ENCODE data around the gene LMAN1L.

- no peak for TF ChIP-seq CTCF (IDR thresholded peaks at IDR 0.05; ENCODE audit: insufficient read depth, low read length, poor library complexity, severe bottlenecking)
- no peak for TF ChIP-seq EZH2phosphoT487 (conservative IDR thresholded peaks at IDR 0.05; ENCODE audit: low read length)
These were observed 20.9 kb downstream of the LMAN1L start for GRCh38 chr15:74833376-74834107.

Measured in SU-DHL-6 (cell line).